Ovary (tissue), 3 donors: ENCODE results near the gene SPATA31E1.

Experiments used
- POLR2A ChIP-seq: fragments of 450-650 bp; IDR thresholded peaks from one replicate; pipeline ENCODE4 v1.6.1; 2017; ENCODE audit warnings: antibody characterized with exemption, mild to moderate bottlenecking, moderate library complexity
- TF ChIP-seq, protein P1 (sequence below), 3 donors: fragments of 450-650 bp in 2 of 3; fragments of 200-600 bp in 1 of 3; IDR thresholded peaks; one replicate each; pipeline versions ENCODE4 v1.5.1 to v1.8.0; 2016 to 2022; ENCODE audit warnings: antibody characterized with exemption in 3 of 3, mild to moderate bottlenecking in 1 of 3
- donor health status: DM: no; HTN: no; CAD: no.

DNA sequence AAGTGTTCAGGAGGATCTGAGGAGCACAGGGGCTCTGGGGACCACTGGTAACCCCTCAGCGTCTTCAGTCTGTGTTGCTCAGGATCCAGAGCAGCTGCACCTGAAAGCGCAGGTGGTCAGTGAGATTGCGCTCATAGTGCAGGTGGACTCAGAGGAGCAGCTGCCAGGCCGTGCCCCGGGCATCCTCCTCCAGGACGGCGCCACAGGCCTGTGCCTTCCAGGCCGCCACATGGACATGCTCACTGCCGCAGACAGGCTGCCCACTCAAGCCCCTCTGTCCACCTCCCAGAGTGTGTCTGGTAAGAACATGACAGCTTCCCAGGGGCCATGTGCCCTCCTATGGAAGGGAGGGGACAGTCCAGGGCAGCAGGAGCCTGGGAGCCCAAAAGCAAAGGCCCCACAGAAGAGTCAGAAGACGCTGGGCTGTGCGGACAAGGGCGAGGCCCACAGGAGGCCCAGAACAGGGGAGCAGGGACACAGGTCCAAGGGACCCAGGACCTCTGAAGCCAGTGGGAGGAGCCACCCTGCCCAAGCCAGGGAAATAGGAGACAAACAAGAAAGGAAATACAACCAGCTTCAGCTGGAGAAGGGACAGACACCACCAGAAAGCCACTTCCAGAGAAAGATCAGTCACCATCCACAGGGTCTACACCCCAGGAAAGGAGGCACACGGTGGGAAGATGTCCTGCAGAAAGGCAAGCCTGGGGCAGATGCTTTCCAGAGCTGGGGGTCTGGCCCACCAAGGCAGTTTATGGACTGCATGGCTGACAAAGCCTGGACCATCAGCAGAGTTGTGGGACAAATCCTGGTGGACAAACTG lies 5.2 kb downstream of the SPATA31E1 start:
- TF ChIP-seq, protein P1, sequence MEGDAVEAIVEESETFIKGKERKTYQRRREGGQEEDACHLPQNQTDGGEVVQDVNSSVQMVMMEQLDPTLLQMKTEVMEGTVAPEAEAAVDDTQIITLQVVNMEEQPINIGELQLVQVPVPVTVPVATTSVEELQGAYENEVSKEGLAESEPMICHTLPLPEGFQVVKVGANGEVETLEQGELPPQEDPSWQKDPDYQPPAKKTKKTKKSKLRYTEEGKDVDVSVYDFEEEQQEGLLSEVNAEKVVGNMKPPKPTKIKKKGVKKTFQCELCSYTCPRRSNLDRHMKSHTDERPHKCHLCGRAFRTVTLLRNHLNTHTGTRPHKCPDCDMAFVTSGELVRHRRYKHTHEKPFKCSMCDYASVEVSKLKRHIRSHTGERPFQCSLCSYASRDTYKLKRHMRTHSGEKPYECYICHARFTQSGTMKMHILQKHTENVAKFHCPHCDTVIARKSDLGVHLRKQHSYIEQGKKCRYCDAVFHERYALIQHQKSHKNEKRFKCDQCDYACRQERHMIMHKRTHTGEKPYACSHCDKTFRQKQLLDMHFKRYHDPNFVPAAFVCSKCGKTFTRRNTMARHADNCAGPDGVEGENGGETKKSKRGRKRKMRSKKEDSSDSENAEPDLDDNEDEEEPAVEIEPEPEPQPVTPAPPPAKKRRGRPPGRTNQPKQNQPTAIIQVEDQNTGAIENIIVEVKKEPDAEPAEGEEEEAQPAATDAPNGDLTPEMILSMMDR (IDR thresholded peaks at IDR 0.05) = no peak
- TF ChIP-seq POLR2A = no peak
